Calu3 (cell line): ENCODE measurements around the gene ADAM22. TPM values are rescaled to one million over a fixed set of nuclear protein-coding genes. Genes with fewer than 3 reads are reported as not detected.

ENCODE experiments used
- BruUV-seq: library from RNA; stranded (reverse); fragments of 400-500 nt; replicated peaks from 2 replicates; lab custom pipeline; 2021; lab: Mats Ljungman, UMichigan
- CTCF ChIA-PET: fragments of 300-600 bp; sonication (Branson Sonifier 250); formaldehyde crosslinking; loops from one replicate; lab custom pipeline; 2022; ENCODE audit warnings: antibody characterized with exemption; lab: Charles Lee
- DNase-seq: peaks from one replicate; pipeline ENCODE4 v3.0.0; 2022
- H3K27ac Mint-ChIP-seq: one replicate; pipeline ENCODE4 v1.8.0; 2022; ENCODE audit warnings: mixed read lengths; ENCODE audit not compliant: unreplicated experiment
- H3K27me3 Mint-ChIP-seq: one replicate; pipeline ENCODE4 v1.8.0; 2022; ENCODE audit warnings: mixed read lengths; ENCODE audit not compliant: unreplicated experiment
- H3K36me3 Mint-ChIP-seq: one replicate; pipeline ENCODE4 v1.8.0; 2022; ENCODE audit warnings: mild to moderate bottlenecking, moderate library complexity, mixed read lengths; ENCODE audit not compliant: insufficient read depth, unreplicated experiment
- H3K4me1 Mint-ChIP-seq: one replicate; pipeline ENCODE4 v1.8.0; 2022; ENCODE audit warnings: mild to moderate bottlenecking, low read depth, mixed read lengths; ENCODE audit not compliant: unreplicated experiment
- H3K4me3 Mint-ChIP-seq: one replicate; pipeline ENCODE4 v1.8.0; 2022; ENCODE audit warnings: mild to moderate bottlenecking, low read depth, moderate library complexity, mixed read lengths; ENCODE audit not compliant: unreplicated experiment
- H3K9me3 Mint-ChIP-seq: one replicate; pipeline ENCODE4 v1.8.0; 2022; ENCODE audit warnings: low read depth, mixed read lengths; ENCODE audit not compliant: unreplicated experiment
- CTCF ChIP-seq: fragments of 200-600 bp; IDR thresholded peaks from one replicate; pipeline ENCODE4 v1.8.0; 2022; ENCODE audit warnings: antibody characterized with exemption; ENCODE audit not compliant: unreplicated experiment
- intact Hi-C: fragments of 100-400 bp; cut with micrococcal nuclease; formaldehyde crosslinking; loops from one replicate; pipeline ENCODE4 v1.10.0; 2022; ENCODE audit not compliant: unreplicated experiment
- total RNA-seq: library from RNA; stranded (reverse); gene quantifications from 2 replicates; pipeline ENCODE4 v1.2.3, GENCODE V29; 2022

The ADAM22 gene
- total RNA-seq, 1 experiment from 2014 or later = 3.0 TPM

GRCh38 chr7:88239852-88240251, 305.8 kb downstream of the ADAM22 start:
- no peak for DNase-seq
- CTCF ChIA-PET = no interaction called here
- no peaks in the 10 kb centered on the region for H3K36me3 Mint-ChIP-seq
- peaks cover 9% of the 10 kb centered on the region for H3K4me1 Mint-ChIP-seq
- no peaks in the 10 kb centered on the region for H3K9me3 Mint-ChIP-seq
- no TSS peak for BruUV-seq
- intact Hi-C loops = loop anchor here (10.0 kb wide), 2 partner anchors 305 to 595 kb away; no protein-coding TSS in a partner anchor
- H3K27ac Mint-ChIP-seq = no peak overlapping the region
- no peaks in the 10 kb centered on the region for H3K27me3 Mint-ChIP-seq
- no peak overlapping the region for H3K4me3 Mint-ChIP-seq
- no peak for TF ChIP-seq CTCF

DNA sequence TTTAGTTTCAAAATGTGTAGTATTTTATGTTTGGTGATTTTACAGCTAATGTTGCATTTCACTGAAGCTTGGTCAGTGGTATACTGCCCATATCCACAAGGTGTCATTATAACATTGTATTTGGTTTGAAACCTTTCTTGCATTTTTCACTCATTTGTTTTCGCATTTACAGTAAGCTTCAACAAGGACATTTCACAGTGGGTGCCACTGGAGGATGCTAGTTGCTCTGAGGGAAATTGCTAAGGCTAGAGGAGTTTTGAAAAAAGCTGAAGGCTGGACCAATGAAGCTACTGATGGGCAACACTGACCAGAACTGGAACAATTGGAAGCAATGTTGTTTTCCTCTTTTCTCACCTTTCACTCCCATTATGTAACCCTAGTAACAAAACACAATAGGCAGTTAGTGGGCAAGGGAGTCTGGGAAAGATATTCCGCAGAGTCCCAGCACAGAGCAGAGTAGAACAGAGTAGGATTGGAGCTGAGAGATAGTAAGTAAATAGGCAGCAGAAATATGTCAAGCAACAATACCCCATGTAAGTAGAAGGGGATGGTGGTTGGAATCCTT, 309.4 kb downstream of the ADAM22 start:
- intact Hi-C loops = loop anchor here (1.0 to 10.0 kb wide), 4 partner anchors 45 to 591 kb away; no protein-coding TSS in a partner anchor
- peak; percentile 48 for TF ChIP-seq CTCF
- Mint-ChIP-seq H3K4me3 (no peak overlapping the region), H3K36me3 (no peaks in the 10 kb centered on the region), H3K27ac (no peak overlapping the region), H3K4me1 (peaks cover 9% of the 10 kb centered on the region), H3K27me3 (no peaks in the 10 kb centered on the region), H3K9me3 (peaks cover 5% of the 10 kb centered on the region)
- no TSS peak for BruUV-seq
- CTCF ChIA-PET = interaction anchor here (0.7 to 2.0 kb wide), 23 partner anchors 10 to 1379 kb away, joined by 3 to 59 read pairs (median 4); partner anchors contain the start of gene SRI
- peak; percentile 41 for DNase-seq

- intact Hi-C loops = loop anchor here (10.0 kb wide), 2 partner anchors 301 to 591 kb away; no protein-coding TSS in a partner anchor
- no peaks in the 10 kb centered on the region for H3K27me3 Mint-ChIP-seq
- no TSS peak for BruUV-seq
- H3K27ac Mint-ChIP-seq = no peak overlapping the region
- H3K4me3 Mint-ChIP-seq = no peak overlapping the region
- TF ChIP-seq CTCF = no peak
- H3K4me1 Mint-ChIP-seq = peaks cover 9% of the 10 kb centered on the region
- CTCF ChIA-PET = interaction anchor here (0.9 to 2.0 kb wide), 9 partner anchors 10 to 591 kb away, joined by 3 to 59 read pairs (median 5); partner anchors contain the start of gene SRI
- H3K36me3 Mint-ChIP-seq = no peaks in the 10 kb centered on the region
- DNase-seq = no peak
- H3K9me3 Mint-ChIP-seq = peaks cover 5% of the 10 kb centered on the region
Measured at GRCh38 chr7:88244258-88244657, 310.2 kb downstream of the ADAM22 start.

Other genes starting within 250 kb of the ADAM22 start
- gene SLC25A40, start 57.9 kb upstream of the ADAM22 start, total RNA-seq = 17.3 and 19.1 TPM in 2 replicates
- 22.0 and 28.4 TPM in 2 replicates for gene DBF4, start 57.8 kb upstream of the ADAM22 start, total RNA-seq